Forelimb muscle (tissue), 1 donor: ENCODE results near the gene HTR3B. TPM values are rescaled to one million over a fixed set of nuclear protein-coding genes. Genes with fewer than 3 reads are reported as not detected.
"Not testable (repeated sequence)": the region's sequence is repeated elsewhere in the genome, so short reads cannot be mapped to it uniquely, and the experiment has no call there.

ENCODE experiments used
- DNase-seq: peaks from one replicate; pipeline ENCODE4 v3.0.0-alpha.2; 2013; ENCODE audit warnings: low read depth
- polyA plus RNA-seq: library from polyadenylated mRNA; unstranded; fragments of 120-200 nt; gene quantifications from one replicate; pipeline ENCODE4 v1.2.1, GENCODE V29; 2013; ENCODE audit not compliant: insufficient read length

HTR3B gene, protein sequence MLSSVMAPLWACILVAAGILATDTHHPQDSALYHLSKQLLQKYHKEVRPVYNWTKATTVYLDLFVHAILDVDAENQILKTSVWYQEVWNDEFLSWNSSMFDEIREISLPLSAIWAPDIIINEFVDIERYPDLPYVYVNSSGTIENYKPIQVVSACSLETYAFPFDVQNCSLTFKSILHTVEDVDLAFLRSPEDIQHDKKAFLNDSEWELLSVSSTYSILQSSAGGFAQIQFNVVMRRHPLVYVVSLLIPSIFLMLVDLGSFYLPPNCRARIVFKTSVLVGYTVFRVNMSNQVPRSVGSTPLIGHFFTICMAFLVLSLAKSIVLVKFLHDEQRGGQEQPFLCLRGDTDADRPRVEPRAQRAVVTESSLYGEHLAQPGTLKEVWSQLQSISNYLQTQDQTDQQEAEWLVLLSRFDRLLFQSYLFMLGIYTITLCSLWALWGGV
- polyA plus RNA-seq = 0.06 TPM

DNA sequence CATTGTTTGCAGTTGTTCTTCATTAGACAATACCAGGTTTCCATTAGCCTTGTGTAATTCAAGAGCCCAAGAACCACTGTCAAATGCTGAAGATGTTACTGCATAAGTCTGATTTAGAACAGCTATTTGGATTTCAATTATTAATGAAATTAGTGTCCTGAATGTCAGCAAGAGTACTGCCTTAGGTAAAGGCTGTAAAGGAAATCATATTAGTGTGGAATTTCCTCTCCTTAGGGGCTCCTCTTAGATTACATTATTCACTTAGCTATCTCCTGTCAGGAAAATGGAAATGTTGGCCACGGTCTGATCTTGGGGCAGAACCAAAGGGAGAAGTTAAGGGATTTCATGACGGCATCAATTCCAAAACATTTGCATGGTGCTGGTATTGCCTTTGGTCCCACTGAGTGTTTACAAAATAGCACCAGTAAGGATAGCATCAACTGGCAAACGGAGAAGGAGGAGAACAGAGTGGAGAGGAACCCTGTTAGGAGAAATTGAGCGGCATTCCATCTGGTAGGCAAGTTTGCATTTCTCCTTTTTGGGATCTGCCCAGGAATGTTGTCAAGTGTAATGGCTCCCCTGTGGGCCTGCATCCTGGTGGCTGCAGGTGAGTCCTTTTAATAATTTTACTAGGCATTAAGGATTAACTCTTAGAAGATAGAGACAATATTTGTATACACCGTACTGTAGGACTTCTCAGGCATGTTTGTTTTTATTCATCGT is at the start of gene HTR3B:
HTR3B (plus strand) TSS at position 418 of the 723 bp plus-strand sequence; CDS start at position 556, 138 bp downstream.
- DNase-seq = no peak

DNA sequence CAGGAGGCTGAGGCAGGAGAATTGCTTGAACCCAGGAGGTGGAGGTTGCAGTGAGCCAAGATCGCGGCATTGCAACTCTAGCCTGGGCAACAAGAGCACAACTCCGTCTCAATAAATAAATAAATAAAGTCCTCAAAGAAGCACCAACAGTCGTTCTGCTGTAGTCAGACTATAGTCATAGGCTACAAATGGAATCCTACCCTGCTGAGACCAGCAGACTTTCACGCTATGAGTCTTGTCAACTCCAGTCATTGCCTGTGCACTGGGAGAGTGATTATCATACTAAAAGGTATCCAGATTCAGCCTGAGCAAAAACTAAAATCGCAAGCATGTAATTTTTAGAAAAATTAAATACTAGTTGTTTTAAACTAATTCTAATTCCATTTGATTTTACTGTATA is 48.8 kb upstream of the HTR3B start:
- DNase-seq = no peak

DNA sequence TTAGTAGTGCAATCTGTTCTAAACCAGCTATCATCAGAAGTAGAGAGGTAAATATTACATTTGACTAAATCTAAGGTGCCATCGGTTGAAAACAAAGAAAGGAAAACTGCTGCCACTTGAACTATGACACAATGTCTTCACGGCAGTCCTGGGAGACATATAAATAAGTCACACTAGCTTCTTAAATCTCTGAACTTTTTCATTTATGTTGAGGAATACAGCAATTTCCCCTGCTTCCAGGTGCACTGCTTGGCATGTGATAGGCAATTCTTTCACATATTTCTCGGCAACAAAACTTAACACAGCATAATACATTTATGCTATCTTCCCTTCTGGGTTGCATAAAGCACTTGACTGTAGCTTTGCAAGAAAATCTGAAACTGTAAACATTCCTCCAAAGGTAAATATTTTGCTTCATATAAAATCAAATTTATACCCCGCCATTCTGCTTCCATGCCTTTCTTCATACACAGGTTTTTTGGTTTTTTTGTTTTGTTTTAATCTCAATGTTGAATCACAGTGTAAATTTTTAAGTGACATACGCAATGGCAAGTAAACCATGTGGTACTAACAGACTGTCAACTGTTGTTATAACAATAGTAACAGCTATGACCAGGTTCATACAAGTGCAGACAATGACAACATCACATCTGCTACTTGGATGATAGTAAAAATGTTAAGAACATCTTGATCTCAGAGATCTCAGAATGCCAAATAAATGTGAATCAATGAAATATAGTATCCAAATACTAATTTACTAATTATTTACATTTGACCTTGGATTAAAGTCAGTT is 47.4 kb upstream of the HTR3B start:
- no peak for DNase-seq

DNA sequence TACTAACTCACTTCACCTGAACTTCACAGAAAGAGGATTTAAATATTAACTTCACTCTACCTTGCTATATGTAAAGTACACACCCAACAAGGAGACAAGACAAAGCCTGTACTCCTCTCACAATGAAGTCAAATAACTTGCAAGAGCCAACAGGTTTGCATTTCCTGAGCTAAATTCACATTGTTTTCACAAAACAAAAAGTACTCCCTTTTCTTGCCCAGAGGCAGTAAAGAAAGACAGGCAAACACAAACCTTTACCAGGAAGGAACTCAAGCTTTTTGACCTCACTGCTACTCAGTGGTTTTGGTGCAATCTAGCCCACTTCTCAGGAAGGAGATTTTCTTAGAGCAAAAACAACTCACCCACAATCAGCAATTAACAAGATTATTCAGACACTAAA is 44.9 kb upstream of the HTR3B start:
- no peak for DNase-seq

DNA sequence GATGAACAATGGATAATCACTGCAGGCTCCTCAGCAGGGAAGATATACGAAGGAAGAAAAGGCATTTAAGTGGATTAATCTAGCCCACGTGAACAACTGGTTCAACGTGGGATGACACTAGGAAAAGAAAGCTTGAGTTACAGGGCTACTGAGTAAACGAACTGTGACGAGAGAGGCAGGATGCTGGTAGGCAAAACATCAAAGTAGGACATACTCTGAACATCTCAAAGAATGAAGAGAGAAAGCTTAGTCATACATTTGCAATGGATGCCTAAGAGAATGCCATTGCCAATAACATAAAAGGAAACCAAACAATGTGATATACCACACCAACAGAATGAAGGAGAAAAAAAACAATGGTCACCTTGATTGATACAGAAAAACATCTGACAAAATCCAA is 42.2 kb upstream of the HTR3B start:
- DNase-seq = no peak

DNA sequence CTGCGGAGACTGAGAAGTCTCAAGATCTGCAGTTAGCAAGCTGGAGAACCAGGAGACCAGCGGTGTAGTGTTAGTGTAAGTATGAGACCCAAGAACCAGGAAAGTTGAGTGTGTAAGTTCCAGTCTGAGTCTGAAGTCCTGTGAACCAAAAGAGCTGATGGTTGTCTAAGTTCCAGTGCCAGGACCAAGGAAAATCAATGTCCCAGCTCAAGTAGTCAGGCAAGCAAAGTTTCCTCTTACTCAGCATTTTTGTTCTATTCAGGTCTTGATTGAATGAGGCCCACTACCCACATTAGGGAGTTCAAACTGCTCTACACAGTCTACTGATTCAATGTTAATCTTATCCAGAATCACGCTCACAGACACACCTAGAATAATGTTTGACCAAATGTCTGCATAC is 40.2 kb upstream of the HTR3B start:
- DNase-seq = no peak

DNA sequence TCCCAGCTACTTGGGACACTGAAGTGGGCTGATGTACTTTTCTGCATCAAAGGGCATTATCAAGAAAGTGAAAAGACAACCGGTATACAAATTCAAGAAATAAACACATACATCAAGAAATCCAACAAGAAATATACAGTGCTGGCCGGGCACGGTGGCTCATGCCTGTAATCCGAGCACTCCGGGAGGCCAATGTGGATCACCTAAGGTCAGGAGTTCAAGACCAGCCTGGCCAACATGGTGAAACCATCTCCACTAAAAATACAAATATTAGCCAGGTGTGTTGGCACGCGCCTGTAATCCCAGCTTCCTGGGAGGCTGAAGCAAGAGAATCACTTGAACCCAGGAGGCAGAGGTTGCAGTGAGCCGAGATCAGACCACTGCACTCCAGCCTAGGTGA is 38.7 kb upstream of the HTR3B start:
- DNase-seq = no peak

DNA sequence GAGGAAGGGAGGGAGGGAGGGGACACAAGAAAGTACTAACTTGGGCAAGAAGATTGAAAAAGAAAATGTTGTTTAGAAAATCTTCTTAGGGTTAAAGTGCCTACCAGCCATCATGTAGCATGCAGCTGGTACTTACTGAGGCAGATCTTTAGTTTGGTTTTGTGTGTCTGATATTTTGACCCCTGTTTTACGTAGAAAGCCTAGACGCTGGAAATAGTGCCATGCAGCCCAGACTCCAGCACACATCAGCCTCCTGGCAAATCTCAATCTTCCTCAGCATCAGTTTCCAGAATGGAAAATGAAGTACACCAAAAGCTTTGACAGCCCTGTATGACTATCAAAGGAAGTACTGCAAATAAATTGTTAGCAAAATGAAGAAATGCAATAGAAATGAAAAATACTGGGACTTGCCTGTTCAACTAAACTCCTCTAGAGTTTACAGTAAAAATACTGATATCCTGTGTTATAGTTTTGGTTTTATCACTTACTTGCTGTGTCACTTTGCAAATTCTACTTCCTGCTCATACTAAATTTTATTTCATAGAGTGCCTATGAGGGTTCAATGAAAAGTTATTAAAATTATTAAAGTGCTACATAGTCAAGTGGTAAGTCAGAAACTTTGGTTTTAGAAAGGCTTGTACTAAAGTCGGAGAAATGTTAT is 36.6 kb upstream of the HTR3B start:
- DNase-seq = no peak

DNA sequence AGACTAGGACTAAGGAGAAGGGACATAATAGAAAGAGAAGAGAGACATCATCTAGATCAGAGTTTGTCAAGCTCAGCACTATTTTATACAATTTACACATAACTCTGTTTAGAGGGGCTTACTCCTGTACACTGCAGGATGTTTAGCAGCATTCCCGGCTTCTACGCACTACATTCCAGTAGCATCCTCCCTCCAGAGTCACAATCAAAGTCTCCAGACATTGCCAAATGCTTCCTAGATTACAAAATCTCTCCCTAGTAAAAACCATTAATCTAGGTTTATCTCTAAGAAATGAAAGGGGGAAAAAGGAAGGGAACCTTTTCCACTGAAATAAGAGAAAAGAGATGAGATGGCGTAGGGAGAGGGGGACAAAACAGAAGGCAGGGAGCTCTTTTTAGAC is 33.3 kb upstream of the HTR3B start:
- DNase-seq = no peak

DNA sequence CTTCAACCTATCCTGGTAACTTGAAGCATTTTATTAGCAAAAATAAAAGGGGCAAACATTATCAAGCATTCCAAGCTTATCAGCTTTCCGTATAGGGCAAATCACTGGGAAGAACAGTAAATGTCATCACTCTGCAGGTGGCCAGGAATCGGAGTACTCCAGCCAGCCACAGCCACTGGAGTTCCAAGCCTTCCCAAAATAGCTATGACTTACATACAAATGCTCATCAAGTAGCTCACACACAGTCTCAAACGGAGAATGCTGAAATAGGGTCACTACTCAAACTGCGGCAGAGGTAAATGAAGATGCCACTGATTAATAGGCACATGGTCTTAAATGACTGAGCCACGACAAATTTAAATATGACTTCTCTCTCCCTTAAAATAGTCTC is 31.4 kb upstream of the HTR3B start:
- DNase-seq = no peak

DNA sequence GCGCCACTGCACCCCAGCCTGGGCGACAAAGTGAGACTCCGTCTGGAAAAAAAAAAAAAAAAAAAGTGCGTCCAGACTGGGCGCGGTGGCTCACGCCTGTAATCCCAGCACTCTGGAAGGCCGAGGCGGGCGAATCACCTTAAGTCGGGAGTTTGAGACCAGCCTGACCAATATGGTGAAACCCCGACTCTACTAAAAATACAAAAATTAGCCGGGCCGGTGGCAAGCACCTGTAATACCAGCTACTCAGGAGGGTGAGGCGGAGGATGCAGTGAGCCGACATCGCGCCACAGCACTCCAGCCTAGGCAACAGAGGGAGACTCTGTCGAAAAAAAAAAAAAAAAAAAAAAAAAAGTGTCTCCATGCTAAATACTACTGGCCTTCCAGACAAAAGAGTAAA is 30.5 kb upstream of the HTR3B start:
- DNase-seq = no peak

DNA sequence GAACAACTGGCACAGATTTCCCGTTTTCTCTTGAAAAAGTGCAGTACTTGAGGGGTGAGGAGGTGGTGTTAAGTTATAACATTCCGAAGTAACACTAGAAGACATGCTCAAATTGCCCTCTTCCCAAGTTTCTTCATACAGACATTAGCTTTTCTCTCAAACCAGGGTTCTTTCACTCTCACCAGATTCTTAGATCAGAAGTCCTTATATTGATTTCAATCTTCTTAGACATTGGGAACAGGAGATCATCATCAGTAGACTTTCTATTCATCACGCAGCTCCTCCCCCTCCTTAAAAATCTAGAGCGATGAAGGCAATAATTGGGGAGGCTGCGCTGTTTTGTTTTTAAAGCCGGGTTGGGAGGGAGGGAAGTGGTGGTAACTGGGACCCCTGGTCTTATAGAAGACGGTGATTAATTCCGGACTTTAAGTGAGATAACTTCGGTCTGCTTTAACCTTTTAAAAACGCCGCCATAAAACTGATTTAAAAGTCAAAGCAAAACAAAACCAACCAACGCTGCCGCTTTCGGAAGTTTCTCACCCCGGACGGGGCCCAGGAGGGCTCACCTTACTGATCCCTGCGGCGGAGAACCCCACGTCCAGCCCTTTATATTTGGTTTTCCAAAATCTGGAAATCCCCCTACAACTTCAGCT is 29.9 kb upstream of the HTR3B start:
- DNase-seq = no peak

DNA sequence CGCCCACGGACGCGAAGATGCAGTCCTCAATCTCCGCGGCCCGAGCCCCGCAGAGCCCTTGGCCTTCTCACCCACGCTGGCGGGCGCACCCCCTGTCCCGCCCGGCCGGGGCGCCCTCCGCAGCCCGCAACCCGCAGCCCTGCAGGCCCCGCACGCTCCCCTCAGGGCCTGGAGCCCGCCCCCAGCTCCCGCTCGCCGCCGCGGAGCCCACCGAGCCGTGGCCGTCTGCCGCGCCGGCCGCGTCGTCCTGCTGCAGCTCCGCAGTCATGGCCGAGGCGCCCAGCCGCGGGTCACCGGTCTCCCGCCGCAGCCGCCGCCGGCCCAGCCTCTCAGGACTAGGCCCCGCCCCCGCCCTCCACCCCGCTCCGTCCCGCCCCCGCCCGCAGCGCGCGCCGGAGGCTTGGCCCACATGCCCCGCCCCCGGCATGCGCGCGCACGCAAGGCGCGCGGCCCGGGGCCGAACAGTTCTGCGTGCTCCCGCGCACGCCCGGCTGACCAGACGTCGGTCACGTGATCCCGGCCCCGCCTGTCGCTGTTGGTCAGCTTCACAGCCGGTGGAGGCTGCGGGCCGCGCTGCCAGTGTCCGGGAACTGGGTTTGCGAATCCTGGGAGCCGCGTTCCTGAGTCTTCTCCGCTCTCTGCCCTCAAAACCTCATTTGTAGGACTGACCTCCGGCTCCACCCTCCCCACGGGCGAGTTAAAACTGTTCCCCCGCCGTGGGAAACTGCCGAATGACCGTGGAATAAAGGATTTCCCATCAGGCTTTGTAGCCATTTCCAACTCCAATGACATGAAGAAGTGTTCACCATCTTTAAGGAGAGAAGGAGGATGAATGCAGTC is 29.1 kb upstream of the HTR3B start, which contains the start of gene USP28:
USP28 (minus strand) TSS at position 339 of the 840 bp plus-strand sequence; CDS start at position 268, 71 bp downstream.
- peak; percentile 93 for DNase-seq

DNA sequence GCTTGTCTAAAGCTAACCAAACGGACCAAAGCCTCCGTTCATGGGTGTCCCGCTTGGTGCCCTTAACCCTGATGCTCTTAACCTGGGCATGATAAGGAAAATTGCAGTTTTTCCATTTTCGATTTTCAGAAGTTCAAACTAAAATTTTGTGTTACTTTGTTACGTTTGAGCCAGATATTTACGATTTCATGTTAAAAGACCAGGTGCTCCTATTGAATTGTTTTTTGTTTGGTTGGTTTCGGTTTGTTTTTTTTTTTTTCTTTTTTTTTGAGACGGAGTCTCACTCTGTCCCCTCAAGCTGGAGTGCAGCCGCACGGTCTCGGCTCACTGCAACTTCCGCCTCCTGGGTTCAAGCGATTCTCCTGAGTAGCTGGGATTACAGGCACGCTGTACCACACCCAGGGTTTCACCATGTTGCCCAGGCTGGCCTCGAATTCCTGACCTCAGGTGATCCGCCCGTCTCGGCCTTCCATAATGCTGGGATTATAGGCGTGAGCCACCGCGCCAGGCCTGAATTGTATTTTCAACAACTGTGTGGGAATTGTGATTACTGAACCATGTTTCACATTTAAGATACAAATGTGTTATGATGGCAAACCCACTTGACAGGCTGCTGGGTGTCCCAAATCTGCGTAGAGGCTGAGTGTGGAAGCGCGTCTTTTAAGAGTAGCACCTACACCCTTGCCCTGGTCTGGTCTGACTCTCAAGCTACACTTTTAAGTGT is 28.4 kb upstream of the HTR3B start:
- DNase-seq = no peak

DNA sequence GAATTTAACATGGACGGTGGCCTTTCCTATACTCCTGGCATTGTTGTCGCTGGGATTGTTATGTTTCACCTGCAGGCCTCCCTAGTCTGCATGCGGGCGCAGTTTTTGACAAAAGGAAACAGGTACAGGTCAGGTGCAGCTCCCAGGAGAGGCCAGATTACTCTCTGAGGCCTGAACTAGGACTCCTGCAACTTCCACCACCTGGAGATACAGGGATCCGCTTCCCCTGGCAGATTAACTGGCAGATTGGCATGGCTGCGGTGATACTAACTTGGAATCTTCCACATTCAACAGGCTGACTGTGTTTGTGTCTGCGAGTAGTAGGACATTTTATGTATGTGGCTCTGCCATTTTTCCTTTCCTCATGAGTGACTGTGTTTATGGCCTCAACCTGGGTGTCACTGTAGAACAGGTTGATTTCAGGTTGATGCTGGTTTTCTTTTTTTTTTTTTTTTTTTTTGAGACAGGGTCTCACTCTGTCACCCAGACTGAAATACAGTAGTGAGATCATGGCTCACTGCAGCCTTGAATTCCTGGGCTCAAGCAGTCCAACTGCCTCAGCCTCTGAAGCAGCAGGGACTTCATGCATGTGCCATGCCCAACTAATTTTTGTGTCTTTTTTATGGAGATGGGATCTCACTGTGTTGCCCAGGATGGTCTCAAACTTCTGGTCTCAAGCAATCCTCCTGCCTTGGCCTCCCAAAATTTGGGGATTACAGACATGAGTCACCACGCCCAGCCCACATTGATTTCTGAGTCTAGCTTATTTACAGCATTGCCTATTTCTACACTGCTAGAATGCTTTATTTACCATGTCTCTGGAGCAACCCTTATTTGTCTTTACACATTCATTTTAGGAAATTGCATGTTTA is 27.6 kb upstream of the HTR3B start:
- DNase-seq = no peak

DNA sequence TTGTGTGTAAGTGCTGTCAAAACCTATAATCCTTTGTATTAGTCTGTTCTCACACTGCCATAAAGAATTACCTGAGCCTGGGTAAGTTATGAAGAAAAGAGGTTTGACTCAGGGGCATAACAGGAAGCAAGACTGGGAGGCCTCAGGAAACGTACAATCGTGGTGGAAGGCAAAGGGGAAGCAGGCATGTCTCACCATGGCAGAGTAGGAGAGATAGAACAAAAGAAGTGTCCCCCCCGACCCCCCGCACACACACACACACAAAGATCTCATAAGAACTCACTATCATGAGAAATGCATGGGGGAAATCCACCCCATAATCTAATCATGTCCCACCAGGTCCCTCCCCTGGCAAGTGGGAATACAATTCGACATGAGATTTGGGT is 26.9 kb upstream of the HTR3B start:
- no peak for DNase-seq

DNA sequence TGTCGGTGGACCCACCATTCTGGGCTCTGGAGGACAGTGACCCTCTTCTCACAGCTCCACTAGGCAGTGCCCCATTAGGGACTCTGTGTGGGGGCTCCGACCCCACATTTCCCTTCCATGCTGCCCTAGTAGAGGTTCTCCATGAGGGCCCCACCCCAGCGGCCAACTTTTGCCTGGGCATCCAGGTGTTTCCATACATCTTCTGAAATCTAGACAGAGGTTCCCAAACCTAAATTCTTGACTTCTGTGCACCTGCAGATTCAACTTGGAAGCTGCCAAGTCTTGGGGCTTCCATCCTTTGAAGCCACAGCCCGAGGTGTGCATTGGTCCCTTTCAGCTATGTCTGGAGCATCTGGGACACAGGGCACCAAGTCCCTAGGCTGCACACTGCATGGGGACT is 25.1 kb upstream of the HTR3B start:
- not testable (repeated sequence) for DNase-seq

DNA sequence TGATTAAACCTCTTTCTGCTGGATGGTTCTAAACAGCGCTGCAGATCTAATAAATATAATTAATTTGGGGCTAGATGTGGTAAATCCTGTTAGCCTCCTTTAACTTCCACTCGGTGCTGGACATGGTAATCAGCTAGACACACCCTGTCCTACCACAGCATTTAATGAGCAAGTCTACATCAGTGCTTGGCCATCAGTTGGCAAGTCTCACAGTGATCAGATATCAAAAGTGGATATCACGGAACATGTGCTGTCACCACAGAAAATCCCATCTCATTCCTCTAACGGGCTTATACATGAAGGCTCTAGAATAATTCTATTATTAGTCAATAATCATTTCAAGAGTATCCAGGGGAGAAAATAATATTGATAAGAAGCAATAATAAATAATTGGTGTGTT is 23.6 kb upstream of the HTR3B start:
- no peak for DNase-seq

DNA sequence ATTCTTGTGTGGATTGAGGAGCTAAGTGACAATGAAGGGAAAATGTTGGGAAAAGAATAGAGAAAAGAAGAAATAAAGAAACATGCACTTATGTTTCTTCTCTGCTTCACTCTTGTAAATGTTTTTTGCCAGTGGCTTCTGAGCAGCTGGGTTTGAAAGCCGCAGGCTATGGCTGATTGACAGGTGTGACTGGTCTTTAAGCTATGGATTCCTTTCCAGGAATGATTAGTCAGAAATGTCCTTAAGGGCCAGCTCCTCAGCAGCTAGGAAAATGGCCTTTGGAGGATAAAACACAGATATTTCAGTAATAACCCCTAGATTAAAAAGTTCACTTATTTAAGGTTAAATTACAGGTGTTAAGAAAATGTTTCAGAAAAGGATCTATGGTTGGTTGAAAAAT is 22.7 kb upstream of the HTR3B start:
- no peak for DNase-seq
